Ovary (tissue), 3 donors: ENCODE results near the gene SHPK.

ENCODE experiments used
- CTCF ChIP-seq, 3 donors: fragments of 450-650 bp in 2 of 3; fragments of 200-600 bp in 1 of 3; IDR thresholded peaks; one replicate each; pipeline versions ENCODE4 v1.5.1 to v1.8.0; 2016 to 2022; ENCODE audit warnings: antibody characterized with exemption in 3 of 3, mild to moderate bottlenecking in 1 of 3
- EP300 ChIP-seq: sonication (generic); formaldehyde crosslinking; IDR thresholded peaks from one replicate; pipeline ENCODE4 v1.6.1; 2017; ENCODE audit warnings: antibody characterized with exemption
- POLR2A ChIP-seq: fragments of 450-650 bp; IDR thresholded peaks from one replicate; pipeline ENCODE4 v1.6.1; 2017; ENCODE audit warnings: antibody characterized with exemption, mild to moderate bottlenecking, moderate library complexity
- donor health status: DM: no; HTN: no; CAD: no.

- TF ChIP-seq CTCF (IDR thresholded peaks at IDR 0.05) (no peak), EP300 (no peak), POLR2A (no peak)
These were observed 5.3 kb downstream of the SHPK start for GRCh38 chr17:3630781-3631180.
